Activated CD8-positive, alpha-beta T cell treated with anti-CD3 and anti-CD28 coated beads for 36 hours (primary cell): ENCODE data around the gene AQP9. TPM values are rescaled to one million over a fixed set of nuclear protein-coding genes. Genes with fewer than 3 reads are reported as not detected.

Experiments used
- ATAC-seq: fragments of 200-7000 bp; cut with Tn5 transposase; one replicate; pipeline ENCODE4 v1.10.0; 2021; ENCODE audit warnings: mild to moderate bottlenecking, moderate library complexity
- CTCF ChIA-PET: fragments of 350-600 bp; sonication (Branson Sonifier 250); formaldehyde crosslinking; loops from one replicate; lab custom pipeline; 2021; ENCODE audit warnings: antibody characterized with exemption; lab: Charles Lee
- POLR2A ChIA-PET: fragments of 350-600 bp; sonication (Branson Sonifier 250); formaldehyde crosslinking; loops from one replicate; lab custom pipeline; 2021; ENCODE audit warnings: antibody characterized with exemption; lab: Charles Lee
- DNase-seq: peaks from one replicate; pipeline ENCODE4 v3.0.0-alpha.2; 2020
- H3K27ac Mint-ChIP-seq: one replicate; pipeline ENCODE4 v1.8.0; 2021; ENCODE audit warnings: mild to moderate bottlenecking, mixed read lengths
- H3K27me3 Mint-ChIP-seq: one replicate; pipeline ENCODE4 v1.8.0; 2021; ENCODE audit warnings: mixed read lengths
- H3K36me3 Mint-ChIP-seq: one replicate; pipeline ENCODE4 v1.8.0; 2021; ENCODE audit warnings: low read depth, mixed read lengths
- H3K4me1 Mint-ChIP-seq: one replicate; pipeline ENCODE4 v1.8.0; 2021; ENCODE audit warnings: low read depth, mixed read lengths
- H3K4me3 Mint-ChIP-seq: one replicate; pipeline ENCODE4 v1.8.0; 2021; ENCODE audit warnings: mild to moderate bottlenecking, moderate library complexity, mixed read lengths
- H3K9me3 Mint-ChIP-seq: one replicate; pipeline ENCODE4 v1.8.0; 2021; ENCODE audit warnings: mixed read lengths
- intact Hi-C: fragments of 100-400 bp; cut with micrococcal nuclease; formaldehyde crosslinking; loops from one replicate; pipeline ENCODE4 v1.10.0; 2022
- total RNA-seq, 2 experiments: library from RNA; stranded (reverse); gene quantifications; one replicate each; pipeline ENCODE4 v1.2.3, GENCODE V29; 2021
- TF ChIP-seq, protein P1 (sequence below): fragments of 200-600 bp; IDR thresholded peaks from one replicate; pipeline ENCODE4 v1.8.0; 2022; ENCODE audit warnings: antibody characterized with exemption, mild to moderate bottlenecking

Gene AQP9, protein sequence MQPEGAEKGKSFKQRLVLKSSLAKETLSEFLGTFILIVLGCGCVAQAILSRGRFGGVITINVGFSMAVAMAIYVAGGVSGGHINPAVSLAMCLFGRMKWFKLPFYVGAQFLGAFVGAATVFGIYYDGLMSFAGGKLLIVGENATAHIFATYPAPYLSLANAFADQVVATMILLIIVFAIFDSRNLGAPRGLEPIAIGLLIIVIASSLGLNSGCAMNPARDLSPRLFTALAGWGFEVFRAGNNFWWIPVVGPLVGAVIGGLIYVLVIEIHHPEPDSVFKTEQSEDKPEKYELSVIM
- total RNA-seq = not detected

DNA sequence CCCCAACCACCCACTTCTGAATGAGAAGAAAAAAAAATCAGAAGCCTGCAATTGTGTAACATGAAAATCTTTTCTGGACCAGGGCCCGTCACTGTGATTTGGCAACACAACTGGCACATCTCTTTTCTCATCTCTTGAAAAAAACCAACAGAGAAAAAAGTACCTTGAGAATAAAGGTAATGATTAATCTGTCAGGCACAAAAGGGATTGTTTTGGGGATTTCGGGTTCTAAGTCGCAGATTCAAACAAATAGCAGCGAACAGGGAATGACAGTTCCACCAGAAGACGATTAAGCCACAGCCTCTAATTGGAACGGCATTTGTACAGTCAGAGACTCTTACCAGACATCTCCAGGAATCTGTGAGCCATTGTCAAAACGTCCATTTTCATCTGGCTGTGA is at the start of gene AQP9:
TSS of gene AQP9 (plus strand) at position 276 of the 400 bp plus-strand sequence. CDS start 185 bp downstream, outside the sequence.
- CTCF ChIA-PET = no interaction called here
- DNase-seq (no peak), ATAC-seq (no peak)
- H3K27ac Mint-ChIP-seq = no peak within 1 kb of the TSS
- H3K4me3 Mint-ChIP-seq = no peak within 1 kb of the TSS
- H3K27me3 Mint-ChIP-seq = peaks cover 9% of the 10 kb centered on the region
- TF ChIP-seq, protein P1, sequence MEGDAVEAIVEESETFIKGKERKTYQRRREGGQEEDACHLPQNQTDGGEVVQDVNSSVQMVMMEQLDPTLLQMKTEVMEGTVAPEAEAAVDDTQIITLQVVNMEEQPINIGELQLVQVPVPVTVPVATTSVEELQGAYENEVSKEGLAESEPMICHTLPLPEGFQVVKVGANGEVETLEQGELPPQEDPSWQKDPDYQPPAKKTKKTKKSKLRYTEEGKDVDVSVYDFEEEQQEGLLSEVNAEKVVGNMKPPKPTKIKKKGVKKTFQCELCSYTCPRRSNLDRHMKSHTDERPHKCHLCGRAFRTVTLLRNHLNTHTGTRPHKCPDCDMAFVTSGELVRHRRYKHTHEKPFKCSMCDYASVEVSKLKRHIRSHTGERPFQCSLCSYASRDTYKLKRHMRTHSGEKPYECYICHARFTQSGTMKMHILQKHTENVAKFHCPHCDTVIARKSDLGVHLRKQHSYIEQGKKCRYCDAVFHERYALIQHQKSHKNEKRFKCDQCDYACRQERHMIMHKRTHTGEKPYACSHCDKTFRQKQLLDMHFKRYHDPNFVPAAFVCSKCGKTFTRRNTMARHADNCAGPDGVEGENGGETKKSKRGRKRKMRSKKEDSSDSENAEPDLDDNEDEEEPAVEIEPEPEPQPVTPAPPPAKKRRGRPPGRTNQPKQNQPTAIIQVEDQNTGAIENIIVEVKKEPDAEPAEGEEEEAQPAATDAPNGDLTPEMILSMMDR = no peak
- POLR2A ChIA-PET = no interaction called here
- intact Hi-C loops = no loop called here
- H3K9me3 Mint-ChIP-seq = no peaks in the 10 kb centered on the region
- no peaks in the 10 kb centered on the region for H3K4me1 Mint-ChIP-seq
- H3K36me3 Mint-ChIP-seq = no peaks in the 10 kb centered on the region

DNA sequence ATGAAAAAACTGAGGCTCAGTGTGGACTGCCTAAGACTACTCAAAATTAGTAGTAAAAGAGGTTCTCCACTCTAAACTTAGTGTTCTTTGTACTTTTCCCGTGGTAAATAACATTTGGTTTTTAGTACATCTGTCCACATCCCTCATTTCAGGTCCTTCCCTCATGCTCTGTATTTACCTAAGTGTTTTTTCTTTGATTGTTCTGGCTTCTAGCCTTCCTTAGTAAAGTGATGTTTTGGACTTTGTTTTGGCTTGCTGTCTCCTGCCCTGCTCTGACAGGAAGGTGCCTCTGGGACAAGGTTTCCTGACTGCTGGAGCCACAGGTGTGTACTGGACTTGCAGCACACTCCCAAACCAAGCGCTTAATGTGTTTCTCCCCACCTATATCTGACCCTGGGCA is 42.8 kb upstream of the AQP9 start:
- ATAC-seq = no peak
- Mint-ChIP-seq H3K4me1 (no peaks in the 10 kb centered on the region), H3K27ac (no peak overlapping the region), H3K4me3 (no peak overlapping the region), H3K9me3 (peaks cover 2% of the 10 kb centered on the region), H3K36me3 (no peaks in the 10 kb centered on the region), H3K27me3 (peaks cover 18% of the 10 kb centered on the region)
- ChIA-PET CTCF (no interaction called here), POLR2A (no interaction called here)
- intact Hi-C loops = no loop called here
- no peak for DNase-seq
- TF ChIP-seq, protein P1 = no peak

DNA sequence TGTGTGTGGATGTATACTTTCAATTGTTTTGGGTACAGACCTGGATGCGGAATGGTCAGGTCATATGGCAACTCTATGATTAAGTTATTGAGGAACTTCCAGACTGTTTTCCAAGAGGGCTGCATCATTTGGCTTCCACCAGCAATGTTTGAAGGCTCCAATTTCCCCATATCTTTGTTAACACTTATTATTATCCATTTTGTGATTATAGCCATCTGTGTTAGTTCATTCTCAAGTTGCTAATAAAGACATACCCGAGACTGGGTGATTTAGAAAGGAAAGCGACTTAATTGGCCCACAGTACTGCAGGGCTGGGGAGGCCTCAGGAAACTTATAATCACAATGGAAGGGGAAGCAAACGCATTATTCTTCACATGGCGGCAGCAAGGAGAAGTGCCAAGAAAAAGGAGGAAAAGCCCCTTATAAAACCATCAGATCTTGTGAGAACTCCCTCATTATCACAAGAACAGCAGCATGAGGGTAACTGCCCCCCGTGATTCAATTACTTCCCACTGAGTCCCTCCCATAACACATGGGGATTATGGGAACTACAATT is 41.6 kb upstream of the AQP9 start:
- H3K27me3 Mint-ChIP-seq = peaks cover 22% of the 10 kb centered on the region
- TF ChIP-seq, protein P1 = no peak
- ChIA-PET POLR2A (interaction anchor here (0.6 kb wide), 1 partner anchor 569 kb away, joined by 4 read pairs; no protein-coding TSS in a partner anchor), CTCF (no interaction called here)
- H3K27ac Mint-ChIP-seq = no peak overlapping the region
- no peaks in the 10 kb centered on the region for H3K4me1 Mint-ChIP-seq
- H3K36me3 Mint-ChIP-seq = no peaks in the 10 kb centered on the region
- no peak overlapping the region for H3K4me3 Mint-ChIP-seq
- H3K9me3 Mint-ChIP-seq = peaks cover 2% of the 10 kb centered on the region
- DNase-seq (no peak), ATAC-seq (no peak)
- intact Hi-C loops = no loop called here

DNA sequence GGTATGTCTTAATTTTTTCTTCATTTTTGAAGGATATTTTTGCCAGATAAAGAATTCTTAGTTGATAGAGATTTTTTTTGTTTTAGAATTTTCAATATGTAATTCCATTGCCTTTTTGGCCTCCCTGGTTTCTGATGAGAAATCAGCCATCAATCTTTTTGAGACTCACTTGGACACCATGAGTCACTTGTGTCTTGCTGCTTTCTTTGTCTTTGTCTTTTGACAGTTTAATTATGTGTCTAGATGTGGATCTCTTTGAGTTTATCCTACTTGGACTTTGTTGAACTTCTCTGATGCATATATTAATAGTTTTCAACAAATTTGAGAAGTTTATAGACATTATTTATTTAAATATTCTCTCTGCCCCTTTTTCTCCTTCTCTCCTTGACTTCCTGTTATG is 34.7 kb upstream of the AQP9 start:
- TF ChIP-seq, protein P1 = no peak
- DNase-seq (no peak), ATAC-seq (no peak)
- Mint-ChIP-seq H3K4me1 (no peaks in the 10 kb centered on the region), H3K36me3 (no peaks in the 10 kb centered on the region), H3K9me3 (no peaks in the 10 kb centered on the region), H3K27ac (no peak overlapping the region), H3K4me3 (no peak overlapping the region), H3K27me3 (peaks cover 41% of the 10 kb centered on the region)
- CTCF ChIA-PET = interaction anchor here (1.5 kb wide), 1 partner anchor 37 kb away, joined by 5 read pairs; no protein-coding TSS in a partner anchor
- POLR2A ChIA-PET = no interaction called here
- intact Hi-C loops = no loop called here

DNA sequence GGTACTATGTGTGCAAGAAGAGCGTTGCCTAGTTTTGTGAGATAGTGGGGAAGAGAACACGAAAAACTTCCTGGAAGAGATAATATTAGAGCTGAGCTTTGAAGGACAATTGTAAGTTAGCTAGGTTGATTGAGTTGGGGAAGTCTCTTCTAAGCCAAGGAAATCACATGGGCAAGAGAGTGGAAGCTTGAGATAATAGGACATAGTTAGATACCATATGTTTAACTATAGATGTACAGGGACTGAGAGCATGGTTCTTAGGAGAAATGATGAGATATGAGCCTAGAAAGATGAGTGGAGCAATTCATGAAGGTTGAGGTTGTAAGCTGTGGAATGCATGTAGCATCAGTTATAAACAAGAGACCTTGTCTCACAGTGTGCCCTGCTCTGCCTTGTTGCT is 30.1 kb upstream of the AQP9 start:
- Mint-ChIP-seq H3K27me3 (peaks cover 20% of the 10 kb centered on the region), H3K9me3 (no peaks in the 10 kb centered on the region), H3K27ac (no peak overlapping the region), H3K4me3 (no peak overlapping the region), H3K4me1 (no peaks in the 10 kb centered on the region), H3K36me3 (no peaks in the 10 kb centered on the region)
- DNase-seq (no peak), ATAC-seq (no peak)
- ChIA-PET CTCF (no interaction called here), POLR2A (no interaction called here)
- TF ChIP-seq, protein P1 = no peak
- intact Hi-C loops = no loop called here
